GM10266 (cell line): ENCODE measurements around the gene PCP2.

Source experiments
- DNase-seq: peaks from one replicate; pipeline ENCODE4 v3.0.0; 2012; ENCODE audit errors: extremely low spot score
- CTCF ChIP-seq: IDR thresholded peaks from 2 replicates; pipeline ENCODE4 v1.5.1; 2012; ENCODE audit warnings: mild to moderate bottlenecking, low read depth; ENCODE audit not compliant: control insufficient read depth, insufficient read depth; ENCODE audit errors: missing control alignments

The PCP2 gene

DNA sequence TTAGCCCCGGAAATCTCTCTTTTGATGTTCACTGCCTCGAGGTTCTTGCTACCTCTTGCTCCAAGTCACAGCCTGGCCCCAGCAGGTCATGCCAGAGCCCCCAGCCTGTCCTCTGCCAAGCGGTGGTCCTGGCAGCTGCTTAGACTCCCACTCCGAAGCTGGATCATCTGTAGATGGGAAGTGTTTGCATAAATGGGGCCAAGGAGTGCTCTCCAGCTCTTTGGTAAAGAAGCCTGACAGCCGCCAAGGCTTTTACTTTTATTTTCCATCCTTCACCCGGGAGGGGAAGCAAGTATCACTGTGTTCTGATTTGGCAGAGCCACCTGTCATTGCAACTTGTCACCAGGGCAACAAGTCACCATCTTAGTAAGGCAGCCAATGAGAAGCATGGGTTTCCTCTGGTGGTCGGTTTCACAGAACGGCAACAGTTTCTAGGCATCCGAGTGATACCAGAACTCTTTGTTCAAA is 24.7 kb upstream of the PCP2 start:
- peak; percentile 94 for DNase-seq
- no peak for TF ChIP-seq CTCF

- TF ChIP-seq CTCF, result no peak
- DNase-seq, result no peak
Observed at GRCh38 chr19:7657131-7657751, 23.7 kb upstream of the PCP2 start.

DNA sequence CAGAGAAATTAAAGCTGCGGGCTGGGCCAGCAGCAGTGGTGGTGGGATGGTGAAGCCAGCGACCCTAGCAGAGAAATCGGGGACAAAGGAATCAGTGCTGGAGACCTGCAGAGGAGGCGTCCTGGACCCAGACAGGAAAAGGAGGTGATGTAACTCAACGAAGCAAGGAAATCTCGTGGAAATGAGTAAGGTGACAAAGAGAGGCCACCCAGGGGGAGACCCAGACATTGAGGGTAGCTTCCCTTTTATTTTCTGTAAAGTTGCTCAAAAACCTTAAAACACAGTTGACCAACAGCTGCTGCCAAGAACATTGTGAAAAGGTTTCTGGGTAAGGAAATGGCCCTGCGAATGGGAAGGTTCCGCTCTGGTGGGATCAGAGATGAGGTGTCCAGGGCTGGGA is 22.1 kb upstream of the PCP2 start:
- no peak for TF ChIP-seq CTCF

DNA sequence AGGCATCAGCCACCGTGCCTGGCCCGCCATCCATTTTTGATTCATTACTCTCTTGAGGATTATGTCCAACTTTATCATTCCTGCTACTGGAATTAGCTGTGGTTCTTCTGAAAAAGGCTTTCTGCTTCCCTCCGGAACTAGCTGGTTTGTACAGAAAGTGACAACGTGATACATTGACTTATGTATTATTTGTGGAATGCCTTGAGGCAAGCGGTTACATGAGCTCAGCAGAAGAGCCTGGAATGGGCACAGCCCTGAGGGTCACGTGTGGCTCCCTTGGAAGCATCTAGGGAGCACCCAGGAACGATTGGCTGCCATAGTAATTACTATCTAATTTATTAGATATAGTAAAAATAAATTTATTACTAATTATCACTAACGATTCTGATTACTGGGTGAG is 20.9 kb upstream of the PCP2 start:
- TF ChIP-seq CTCF, result no peak
- DNase-seq, result no peak

More for the DNA sequence above, 22.1 kb upstream of the PCP2 start:
- no peak for DNase-seq

DNA sequence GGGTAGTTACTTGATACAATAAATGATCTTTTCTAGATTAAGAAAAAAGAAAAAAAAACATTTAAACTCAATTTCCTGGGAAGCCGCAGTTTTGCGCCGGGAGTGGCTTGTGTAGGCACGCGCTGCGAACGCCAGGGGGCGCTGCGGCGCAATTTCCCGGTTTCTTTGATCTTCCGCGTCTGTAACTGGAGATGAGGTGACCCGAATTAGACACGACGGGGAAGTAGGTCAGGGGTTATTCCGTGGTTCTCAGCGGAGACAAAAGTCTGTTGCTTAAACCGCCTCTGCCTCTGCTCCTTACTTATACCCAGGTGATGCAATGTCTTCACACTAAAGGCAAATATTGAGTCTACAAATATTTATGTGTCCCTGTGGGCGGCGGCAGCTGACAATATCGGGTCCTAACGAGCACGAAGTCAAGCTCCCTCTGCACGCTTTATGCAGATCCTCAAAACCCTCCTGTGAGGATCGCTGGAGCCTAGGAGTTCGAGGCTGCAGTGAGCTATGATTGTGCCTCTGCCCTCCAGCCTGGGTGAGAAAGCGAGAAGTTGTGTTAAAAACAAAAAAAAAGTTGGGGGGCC is 18.6 kb upstream of the PCP2 start:
- peak; percentile 91 for DNase-seq
- TF ChIP-seq CTCF, result peak; percentile 93

DNA sequence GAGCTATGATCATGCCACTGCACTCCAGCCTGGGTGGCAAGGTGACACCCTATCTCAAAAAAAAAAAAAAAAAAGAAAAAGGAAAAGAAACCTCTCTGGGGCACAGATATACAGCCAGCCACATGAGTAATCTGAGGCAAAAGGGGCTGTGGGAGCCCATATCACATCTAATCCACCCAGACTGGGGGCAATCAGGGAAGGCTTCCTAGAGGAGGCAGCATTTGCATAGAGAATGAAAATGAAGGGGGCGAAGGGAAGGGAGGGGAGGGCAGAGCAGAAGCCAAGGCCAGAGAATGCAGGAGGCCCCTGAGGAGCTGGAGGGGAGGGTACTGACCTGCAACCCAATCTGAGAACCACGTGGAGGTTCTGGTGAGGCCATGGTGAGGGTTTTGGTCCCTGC is 16.6 kb upstream of the PCP2 start:
- TF ChIP-seq CTCF, result no peak

GRCh38 chr19:7648265-7649014 is 14.9 kb upstream of the PCP2 start:
- no peak for TF ChIP-seq CTCF
- no peak for DNase-seq

More for the DNA sequence above, 16.6 kb upstream of the PCP2 start:
- no peak for DNase-seq
